CD4-positive, alpha-beta T cell treated with Interleukin-2 at 100 ng/mL for 4 hours (primary cell): ENCODE measurements around the gene HLA-E.
"Not testable (repeated sequence)": the region's sequence is repeated elsewhere in the genome, so short reads cannot be mapped to it uniquely, and the experiment has no call there.

Source experiments
- DNase-seq: peaks from one replicate; pipeline ENCODE4 v3.0.0-alpha.2; 2020; ENCODE audit warnings: low spot score

Gene HLA-E

GRCh38 chr6:30481211-30481964, 7.9 kb upstream of the HLA-E start:
- DNase-seq = no peak

GRCh38 chr6:30481965-30482644, 7.2 kb upstream of the HLA-E start:
- DNase-seq = peak; percentile 82

GRCh38 chr6:30483677-30484279, 5.5 kb upstream of the HLA-E start:
- DNase-seq = peak; percentile 73

- DNase-seq = no peak
These were observed 4.1 kb upstream of the HLA-E start for GRCh38 chr6:30485236-30485635.

- DNase-seq = no peak
These were observed 1.4 kb upstream of the HLA-E start for GRCh38 chr6:30487926-30488325.

- not testable (repeated sequence) for DNase-seq
These were observed 620 bp upstream of the HLA-E start for GRCh38 chr6:30488697-30489080.

GRCh38 chr6:30490026-30490876, 942 bp downstream of the HLA-E start:
- peak; percentile 87 for DNase-seq

- DNase-seq = not testable (repeated sequence)
These were observed 2.1 kb downstream of the HLA-E start for GRCh38 chr6:30491291-30491953.

- DNase-seq = no peak
These were observed 3.0 kb downstream of the HLA-E start for GRCh38 chr6:30491991-30492952.

- no peak for DNase-seq
These were observed 4.4 kb downstream of the HLA-E start for GRCh38 chr6:30493643-30494250.

- DNase-seq = no peak
These were observed 5.1 kb downstream of the HLA-E start for GRCh38 chr6:30494291-30494861.

- DNase-seq = not testable (repeated sequence)
These were observed 5.8 kb downstream of the HLA-E start for GRCh38 chr6:30495060-30495459.

- no peak for DNase-seq
These were observed 6.7 kb downstream of the HLA-E start for GRCh38 chr6:30495993-30496392.

GRCh38 chr6:30497261-30497599, 7.9 kb downstream of the HLA-E start:
- DNase-seq = not testable (repeated sequence)

- no peak for DNase-seq
These were observed 8.4 kb downstream of the HLA-E start for GRCh38 chr6:30497714-30498113.

GRCh38 chr6:30498705-30499104, 9.4 kb downstream of the HLA-E start:
- not testable (repeated sequence) for DNase-seq

GRCh38 chr6:30500421-30501355, 11.4 kb downstream of the HLA-E start:
- DNase-seq = no peak
